ENCODE data around the gene PLXND1. TPM values are rescaled to one million over a fixed set of nuclear protein-coding genes. Genes with fewer than 3 reads are reported as not detected.

The PLXND1 gene
- total RNA-seq, 1 donor from 2014 or later: 3.1 TPM

GRCh38 chr3:129638481-129638880 lies 32.0 kb upstream of the PLXND1 start:
- Mint-ChIP-seq H3K27me3 (no peaks in the 10 kb centered on the region), H3K9me3 (no peaks in the 10 kb centered on the region), H3K27ac (no peak overlapping the region), H3K4me3 (no peak overlapping the region), H3K36me3 (ENCODE audit: low read depth) (no peaks in the 10 kb centered on the region), H3K4me1 (no peaks in the 10 kb centered on the region)
- ChIA-PET POLR2A (interaction anchor here (0.7 kb wide), 1 partner anchor 198 kb away, joined by 3 read pairs; no protein-coding TSS in a partner anchor), CTCF (no interaction called here)
- DNase-seq (no peak), ATAC-seq (ENCODE audit: low read depth) (no peak)
- intact Hi-C loops (cut with micrococcal nuclease): no loop called here
- no peak for TF ChIP-seq CTCF (IDR thresholded peaks at IDR 0.05)

GRCh38 chr3:129636082-129636481 lies 29.6 kb upstream of the PLXND1 start:
- DNase-seq: no peak
- intact Hi-C loops (cut with micrococcal nuclease): no loop called here
- POLR2A ChIA-PET: no interaction called here
- Mint-ChIP-seq H3K4me3 (no peak overlapping the region), H3K36me3 (ENCODE audit: low read depth) (no peaks in the 10 kb centered on the region), H3K27me3 (no peaks in the 10 kb centered on the region), H3K4me1 (no peaks in the 10 kb centered on the region), H3K27ac (no peak overlapping the region), H3K9me3 (no peaks in the 10 kb centered on the region)
- TF ChIP-seq CTCF (IDR thresholded peaks at IDR 0.05): no peak
- no peak for ATAC-seq (ENCODE audit: low read depth)
- CTCF ChIA-PET: no interaction called here

- Mint-ChIP-seq H3K9me3 (no peaks in the 10 kb centered on the region), H3K4me1 (no peaks in the 10 kb centered on the region), H3K4me3 (no peak overlapping the region), H3K27me3 (no peaks in the 10 kb centered on the region), H3K36me3 (ENCODE audit: low read depth) (no peaks in the 10 kb centered on the region), H3K27ac (no peak overlapping the region)
- POLR2A ChIA-PET: no interaction called here
- CTCF ChIA-PET: no interaction called here
- intact Hi-C loops (cut with micrococcal nuclease): no loop called here
- TF ChIP-seq CTCF (IDR thresholded peaks at IDR 0.05): no peak
- ATAC-seq (ENCODE audit: low read depth) (no peak), DNase-seq (no peak)
Observed at GRCh38 chr3:129635656-129636055, 29.2 kb upstream of the PLXND1 start.

GRCh38 chr3:129633751-129634481 lies 27.4 kb upstream of the PLXND1 start:
- Mint-ChIP-seq H3K4me3 (no peak overlapping the region), H3K36me3 (ENCODE audit: low read depth) (no peaks in the 10 kb centered on the region), H3K9me3 (no peaks in the 10 kb centered on the region), H3K27me3 (no peaks in the 10 kb centered on the region), H3K4me1 (no peaks in the 10 kb centered on the region), H3K27ac (no peak overlapping the region)
- intact Hi-C loops (cut with micrococcal nuclease): no loop called here
- no peak for TF ChIP-seq CTCF (IDR thresholded peaks at IDR 0.05)
- DNase-seq: no peak
- no peak for ATAC-seq (ENCODE audit: low read depth)
- ChIA-PET CTCF (no interaction called here), POLR2A (interaction anchor here (0.6 kb wide), 1 partner anchor 307 kb away, joined by 3 read pairs; no protein-coding TSS in a partner anchor)

GRCh38 chr3:129632977-129633376 lies 26.5 kb upstream of the PLXND1 start:
- POLR2A ChIA-PET: no interaction called here

More at GRCh38 chr3:129632977-129633376, 26.5 kb upstream of the PLXND1 start:
- Mint-ChIP-seq H3K27ac (no peak overlapping the region), H3K27me3 (no peaks in the 10 kb centered on the region), H3K36me3 (ENCODE audit: low read depth) (no peaks in the 10 kb centered on the region), H3K4me1 (peaks cover 3% of the 10 kb centered on the region), H3K9me3 (no peaks in the 10 kb centered on the region), H3K4me3 (no peak overlapping the region)
- ATAC-seq (ENCODE audit: low read depth) (no peak), DNase-seq (no peak)
- CTCF ChIA-PET: no interaction called here
- intact Hi-C loops (cut with micrococcal nuclease): no loop called here
- TF ChIP-seq CTCF (IDR thresholded peaks at IDR 0.05): no peak
